DOHH2 (cell line): ENCODE measurements around the gene ETS1.

Experiments used
- H3F3A ChIP-seq: fragments of 200-600 bp; sonication (generic), shearing (Covaris generic); 2 replicates; pipeline ENCODE4 v1.6.0; 2016; ENCODE audit warnings: antibody characterized with exemption, mild to moderate bottlenecking; ENCODE audit not compliant: control insufficient read depth, insufficient read depth
- H3K27ac ChIP-seq: fragments of 200-600 bp; sonication (generic); 2 replicates; pipeline ENCODE4 v1.5.1; 2014; ENCODE audit warnings: low read depth, mild to moderate bottlenecking, low read length, moderate library complexity
- H3K27me3 ChIP-seq: fragments of 200-600 bp; sonication (generic); 2 replicates; pipeline ENCODE4 v1.6.1; 2014; ENCODE audit warnings: mild to moderate bottlenecking, low read length, mixed read lengths; ENCODE audit not compliant: control insufficient read depth
- H3K36me3 ChIP-seq: fragments of 200-600 bp; sonication (generic); 2 replicates; pipeline ENCODE4 v1.6.1; 2014; ENCODE audit warnings: mild to moderate bottlenecking, low read length, moderate library complexity, mixed read lengths; ENCODE audit not compliant: control insufficient read depth
- H3K4me1 ChIP-seq: fragments of 200-600 bp; sonication (generic); 2 replicates; pipeline ENCODE4 v1.6.1; 2014; ENCODE audit warnings: mild to moderate bottlenecking, low read length, mixed read lengths; ENCODE audit not compliant: control insufficient read depth
- H3K4me2 ChIP-seq: fragments of 200-600 bp; sonication (generic); 2 replicates; pipeline ENCODE4 v1.6.0; 2014; ENCODE audit warnings: mild to moderate bottlenecking, low read length, moderate library complexity
- H3K4me3 ChIP-seq: fragments of 200-600 bp; sonication (generic); 2 replicates; pipeline ENCODE4 v1.5.1; 2014; ENCODE audit warnings: mild to moderate bottlenecking, low read length, mixed read lengths
- H3K79me2 ChIP-seq: fragments of 200-600 bp; sonication (generic); 2 replicates; pipeline ENCODE4 v1.6.1; 2014; ENCODE audit warnings: mild to moderate bottlenecking, low read length, mixed read lengths; ENCODE audit not compliant: control insufficient read depth
- H3K9me2 ChIP-seq: fragments of 200-600 bp; sonication (generic); replicated peaks from 2 replicates; pipeline ENCODE4 v1.6.1; 2014; ENCODE audit warnings: mild to moderate bottlenecking, low read length, mixed read lengths; ENCODE audit not compliant: control insufficient read depth
- H3K9me3 ChIP-seq: fragments of 200-600 bp; sonication (generic); 2 replicates; pipeline ENCODE4 v1.6.1; 2014; ENCODE audit warnings: antibody characterized with exemption, low read length, mixed read lengths; ENCODE audit not compliant: control insufficient read depth, insufficient read depth
- H4K20me1 ChIP-seq: fragments of 200-600 bp; sonication (generic); 2 replicates; pipeline ENCODE4 v1.6.0; 2014; ENCODE audit warnings: low read depth, mild to moderate bottlenecking, antibody characterized with exemption, low read length, moderate library complexity; ENCODE audit not compliant: control insufficient read depth, insufficient read depth
- CTCF ChIP-seq: fragments of 200-600 bp; sonication (generic); IDR thresholded peaks from one replicate; pipeline ENCODE4 v1.5.1; 2014; ENCODE audit warnings: antibody characterized with exemption, mild to moderate bottlenecking, low read depth, low read length; ENCODE audit not compliant: poor library complexity, severe bottlenecking
- EZH2phosphoT487 ChIP-seq: fragments of 200-600 bp; sonication (generic); IDR thresholded peaks from 2 replicates; pipeline ENCODE4 v1.6.1; 2017; ENCODE audit warnings: borderline replicate concordance, mild to moderate bottlenecking, antibody characterized with exemption, low read length, moderate library complexity, mixed read lengths

ETS1 gene

GRCh38 chr11:128455766-128456165 is 131.6 kb downstream of the ETS1 start:
- H3K4me3 ChIP-seq: no peak overlapping the region
- TF ChIP-seq EZH2phosphoT487 (no peak), CTCF (no peak)
- peaks cover 7% of the 10 kb centered on the region for H3K4me1 ChIP-seq
- H3K79me2 ChIP-seq: no peaks in the 10 kb centered on the region
- H3K36me3 ChIP-seq: peaks cover 56% of the 10 kb centered on the region
- H3K9me3 ChIP-seq: no peaks in the 10 kb centered on the region
- no peaks in the 10 kb centered on the region for H3K9me2 ChIP-seq
- H4K20me1 ChIP-seq: no peaks in the 10 kb centered on the region
- H3K4me2 ChIP-seq: no peak overlapping the region
- H3K27ac ChIP-seq: no peak overlapping the region
- H3F3A ChIP-seq: peaks cover 71% of the 10 kb centered on the region
- H3K27me3 ChIP-seq: no peaks in the 10 kb centered on the region

DNA sequence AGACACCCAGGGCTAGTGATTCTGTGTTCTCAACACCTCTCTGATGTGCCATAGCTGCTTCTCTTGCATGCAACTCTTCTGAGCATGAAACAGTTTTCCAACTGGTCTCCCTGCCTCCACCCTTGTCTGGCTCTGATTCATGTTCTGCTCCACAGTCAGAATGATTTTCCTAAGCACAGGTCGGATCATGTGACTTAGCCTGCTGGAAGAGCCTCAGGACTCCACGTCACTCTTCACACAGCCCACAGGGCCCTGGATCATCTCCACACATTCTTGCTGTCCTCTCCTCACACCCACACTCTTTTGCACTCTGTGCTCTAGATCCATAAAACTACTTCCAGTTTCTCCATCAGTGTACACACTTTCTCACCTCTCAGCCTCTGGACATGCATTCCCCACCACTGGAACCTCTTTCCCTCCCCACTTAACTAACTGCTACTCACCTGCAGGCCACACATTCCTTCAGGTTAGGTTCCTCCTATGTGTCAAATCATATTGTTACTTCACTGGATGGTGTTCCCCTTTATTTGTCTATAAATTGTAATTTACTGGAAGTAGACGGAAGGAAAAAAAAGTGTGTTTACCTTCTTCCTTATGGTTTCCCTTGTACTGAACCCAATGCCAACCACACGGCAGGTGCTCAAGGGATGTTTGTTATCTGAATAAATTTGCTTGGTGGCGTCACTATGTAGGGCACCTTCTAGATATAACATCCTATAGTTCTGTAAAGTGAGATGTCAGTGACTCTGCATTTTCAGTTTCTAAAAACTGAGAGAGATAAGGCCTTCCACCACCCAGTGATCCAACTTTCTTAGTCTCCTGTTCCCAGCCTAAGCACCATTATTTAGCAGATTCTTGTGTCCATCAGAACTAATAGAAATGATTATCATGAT is 133.7 kb downstream of the ETS1 start:
- no peaks in the 10 kb centered on the region for H4K20me1 ChIP-seq
- peaks cover 55% of the 10 kb centered on the region for H3F3A ChIP-seq
- H3K27me3 ChIP-seq: no peaks in the 10 kb centered on the region
- TF ChIP-seq EZH2phosphoT487 (no peak), CTCF (no peak)
- peaks cover 7% of the 10 kb centered on the region for H3K4me1 ChIP-seq
- no peaks in the 10 kb centered on the region for H3K9me2 ChIP-seq
- H3K4me2 ChIP-seq: no peak overlapping the region
- no peaks in the 10 kb centered on the region for H3K9me3 ChIP-seq
- H3K4me3 ChIP-seq: no peak overlapping the region
- no peaks in the 10 kb centered on the region for H3K79me2 ChIP-seq
- no peak overlapping the region for H3K27ac ChIP-seq
- H3K36me3 ChIP-seq: peaks cover 38% of the 10 kb centered on the region

DNA sequence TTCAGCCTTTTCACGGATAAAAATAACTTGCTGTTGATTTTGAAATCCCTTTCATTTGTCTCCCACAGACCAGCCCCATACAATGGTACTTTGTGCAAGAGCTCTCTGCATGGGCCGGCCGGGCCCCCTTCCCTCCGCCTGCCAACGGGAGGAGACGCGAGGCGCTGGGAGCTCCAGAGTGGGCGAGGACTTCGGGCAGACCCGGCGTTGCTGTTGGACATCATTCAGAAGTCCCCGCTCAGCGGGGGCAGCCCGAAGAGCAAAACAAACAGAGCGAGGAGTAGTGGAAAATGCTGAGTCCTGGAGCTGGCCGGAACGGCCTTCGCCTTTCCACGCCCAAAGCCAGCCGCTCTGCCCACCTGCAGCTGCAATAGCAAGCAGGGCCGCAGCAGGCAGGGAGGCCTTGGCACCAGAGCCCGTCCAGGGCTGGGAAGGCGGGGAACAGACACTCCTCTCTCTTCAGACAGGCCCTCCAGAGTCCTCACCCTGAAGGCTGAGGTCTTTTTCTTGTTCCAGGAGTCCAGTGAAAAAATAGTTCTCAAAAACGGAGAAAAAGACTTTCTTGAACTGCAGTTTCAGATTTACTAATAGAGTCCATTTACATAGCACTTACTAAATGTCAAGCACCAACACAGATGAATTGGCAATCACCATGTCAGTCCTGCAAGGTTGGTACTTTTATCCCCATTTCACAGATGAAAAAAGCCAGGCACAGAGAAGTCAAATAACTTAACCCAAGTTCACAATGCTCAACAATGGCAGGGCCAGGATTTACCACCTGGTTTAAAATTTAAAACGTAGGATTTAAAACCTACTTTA is 135.5 kb downstream of the ETS1 start:
- H3K36me3 ChIP-seq: peaks cover 19% of the 10 kb centered on the region
- TF ChIP-seq CTCF: no peak
- no peak for TF ChIP-seq EZH2phosphoT487
- peaks cover 7% of the 10 kb centered on the region for H3K4me1 ChIP-seq
- no peaks in the 10 kb centered on the region for H3K9me2 ChIP-seq
- no peaks in the 10 kb centered on the region for H3K9me3 ChIP-seq
- no peaks in the 10 kb centered on the region for H3K79me2 ChIP-seq
- H3K4me3 ChIP-seq: no peak overlapping the region
- no peaks in the 10 kb centered on the region for H3K27me3 ChIP-seq
- H3K27ac ChIP-seq: no peak overlapping the region
- no peak overlapping the region for H3K4me2 ChIP-seq
- H4K20me1 ChIP-seq: no peaks in the 10 kb centered on the region
- H3F3A ChIP-seq: peaks cover 38% of the 10 kb centered on the region
